Skeletal muscle satellite cell (primary cell): ENCODE data around the gene SPAM1.
"Not testable (repeated sequence)": the region's sequence is repeated elsewhere in the genome, so short reads cannot be mapped to it uniquely, and the experiment has no call there.

ENCODE experiments used
- H3K27me3 ChIP-seq: 2 replicates; pipeline ENCODE4 v1.7.0; 2013; ENCODE audit warnings: low read length; ENCODE audit not compliant: control insufficient read depth, insufficient read depth
- H3K36me3 ChIP-seq: 2 replicates; pipeline ENCODE4 v1.7.0; 2013; ENCODE audit warnings: mild to moderate bottlenecking, control low read depth, low read length; ENCODE audit not compliant: insufficient read depth
- H3K4me1 ChIP-seq: 2 replicates; pipeline ENCODE4 v1.7.0; 2013; ENCODE audit warnings: low read length; ENCODE audit not compliant: control insufficient read depth, insufficient read depth
- H3K4me2 ChIP-seq: 2 replicates; pipeline ENCODE4 v1.7.0; 2013; ENCODE audit warnings: mild to moderate bottlenecking, low read length
- H3K4me3 ChIP-seq: 2 replicates; pipeline ENCODE4 v1.7.0; 2013; ENCODE audit warnings: low read length
- H3K9ac ChIP-seq: 2 replicates; pipeline ENCODE4 v1.7.0; 2013; ENCODE audit warnings: mild to moderate bottlenecking, low read depth, low read length, moderate library complexity
- H3K9me3 ChIP-seq: replicated peaks from 2 replicates; pipeline ENCODE4 v1.7.0; 2013; ENCODE audit warnings: mild to moderate bottlenecking, control low read depth, low read length

The SPAM1 gene

GRCh38 chr7:123995617-123996326 lies 70.7 kb downstream of the SPAM1 start:
- Histone ChIP-seq H3K27me3 (no peaks in the 10 kb centered on the region), H3K4me3 (no peak overlapping the region), H3K36me3 (no peaks in the 10 kb centered on the region), H3K9ac (no peak overlapping the region), H3K4me2 (no peak overlapping the region), H3K4me1 (no peaks in the 10 kb centered on the region), H3K9me3 (no peaks in the 10 kb centered on the region)

- Histone ChIP-seq H3K27me3 (no peaks in the 10 kb centered on the region), H3K4me1 (no peaks in the 10 kb centered on the region), H3K9me3 (no peaks in the 10 kb centered on the region), H3K9ac (no peak overlapping the region), H3K4me3 (no peak overlapping the region), H3K36me3 (no peaks in the 10 kb centered on the region), H3K4me2 (no peak overlapping the region)
These were observed 71.2 kb downstream of the SPAM1 start for GRCh38 chr7:123996327-123996625.

GRCh38 chr7:123998921-123999320 lies 73.9 kb downstream of the SPAM1 start:
- Histone ChIP-seq H3K4me2 (no peak overlapping the region), H3K9ac (no peak overlapping the region), H3K9me3 (no peaks in the 10 kb centered on the region), H3K36me3 (no peaks in the 10 kb centered on the region), H3K27me3 (no peaks in the 10 kb centered on the region), H3K4me1 (no peaks in the 10 kb centered on the region), H3K4me3 (no peak overlapping the region)

GRCh38 chr7:123999703-124000102 lies 74.7 kb downstream of the SPAM1 start:
- Histone ChIP-seq H3K9me3 (no peaks in the 10 kb centered on the region), H3K4me1 (no peaks in the 10 kb centered on the region), H3K9ac (no peak overlapping the region), H3K4me2 (no peak overlapping the region), H3K27me3 (no peaks in the 10 kb centered on the region), H3K4me3 (no peak overlapping the region), H3K36me3 (no peaks in the 10 kb centered on the region)

- not testable (repeated sequence) for H3K4me3 ChIP-seq, H3K27me3 ChIP-seq, H3K9ac ChIP-seq, H3K4me2 ChIP-seq, H3K9me3 ChIP-seq, H3K4me1 ChIP-seq, H3K36me3 ChIP-seq
These were observed 83.3 kb downstream of the SPAM1 start for GRCh38 chr7:124008296-124008695.

GRCh38 chr7:124009321-124009720 lies 84.3 kb downstream of the SPAM1 start:
- Histone ChIP-seq H3K4me1 (no peaks in the 10 kb centered on the region), H3K36me3 (no peaks in the 10 kb centered on the region), H3K27me3 (no peaks in the 10 kb centered on the region), H3K9ac (no peak overlapping the region), H3K4me3 (no peak overlapping the region), H3K9me3 (no peaks in the 10 kb centered on the region), H3K4me2 (no peak overlapping the region)
